KMS-11 (cell line): ENCODE data around the gene ZNF614.
"Not testable (repeated sequence)": the region's sequence is repeated elsewhere in the genome, so short reads cannot be mapped to it uniquely, and the experiment has no call there.

ENCODE experiments used
- H2AFZ ChIP-seq: fragments of 200-600 bp; sonication (generic); 2 replicates; pipeline ENCODE4 v1.6.1; 2016; ENCODE audit warnings: antibody characterized with exemption, mixed run types, low read depth
- H3K27ac ChIP-seq: fragments of 200-600 bp; sonication (generic); 2 replicates; pipeline ENCODE4 v1.6.1; 2016; ENCODE audit warnings: mild to moderate bottlenecking, mixed run types
- H3K27me3 ChIP-seq: fragments of 200-600 bp; sonication (generic); 2 replicates; pipeline ENCODE4 v1.6.1; 2017; ENCODE audit warnings: mild to moderate bottlenecking, low read depth, mixed run types, moderate library complexity; ENCODE audit not compliant: insufficient read depth
- H3K36me3 ChIP-seq: fragments of 200-600 bp; sonication (generic); 2 replicates; pipeline ENCODE4 v1.6.1; 2017; ENCODE audit warnings: mild to moderate bottlenecking, mixed run types; ENCODE audit not compliant: insufficient read depth
- H3K4me1 ChIP-seq: fragments of 200-600 bp; sonication (generic); 2 replicates; pipeline ENCODE4 v1.6.1; 2016; ENCODE audit warnings: mild to moderate bottlenecking, low read depth, mixed run types; ENCODE audit not compliant: poor library complexity, severe bottlenecking
- H3K4me2 ChIP-seq: fragments of 200-600 bp; sonication (generic); 2 replicates; pipeline ENCODE4 v1.7.0; 2016; ENCODE audit warnings: mild to moderate bottlenecking, mixed run types
- H3K4me3 ChIP-seq: fragments of 200-600 bp; sonication (generic); IDR thresholded peaks from 2 replicates; pipeline ENCODE4 v1.6.1; 2017; ENCODE audit warnings: low read depth, low read length, mixed read lengths; ENCODE audit not compliant: insufficient read depth
- H3K79me2 ChIP-seq: fragments of 200-600 bp; sonication (generic); 2 replicates; pipeline ENCODE4 v1.6.1; 2016; ENCODE audit warnings: low read depth, mixed run types; ENCODE audit not compliant: insufficient read depth
- H3K9ac ChIP-seq: fragments of 200-600 bp; sonication (generic); 2 replicates; pipeline ENCODE4 v1.6.1; 2016; ENCODE audit warnings: mild to moderate bottlenecking, mixed run types
- H4K20me1 ChIP-seq: fragments of 200-600 bp; sonication (generic); 2 replicates; pipeline ENCODE4 v1.6.1; 2016; ENCODE audit warnings: mild to moderate bottlenecking, mixed run types; ENCODE audit not compliant: insufficient read depth
- CTCF ChIP-seq: fragments of 200-600 bp; sonication (generic); conservative IDR thresholded peaks from 2 replicates; pipeline ENCODE4 v1.6.1; 2017; ENCODE audit warnings: low read depth, mild to moderate bottlenecking, antibody characterized with exemption, low read length, moderate library complexity, mixed read lengths

ZNF614 gene

GRCh38 chr19:52065399-52065798 lies 37.2 kb upstream of the ZNF614 start:
- no peak overlapping the region for H3K27ac ChIP-seq
- H2AFZ ChIP-seq: no peak overlapping the region
- H3K4me1 ChIP-seq: no peaks in the 10 kb centered on the region
- no peaks in the 10 kb centered on the region for H3K79me2 ChIP-seq
- H3K4me2 ChIP-seq: no peak overlapping the region
- H3K9ac ChIP-seq: no peak overlapping the region
- no peak for TF ChIP-seq CTCF
- no peak overlapping the region for H3K4me3 ChIP-seq
- no peaks in the 10 kb centered on the region for H3K27me3 ChIP-seq
- peaks cover 11% of the 10 kb centered on the region; the same call in 1 of the 2 replicates for H3K36me3 ChIP-seq
- H4K20me1 ChIP-seq: no peaks in the 10 kb centered on the region

- H3K79me2 ChIP-seq, H3K4me3 ChIP-seq, H4K20me1 ChIP-seq, H3K27me3 ChIP-seq, H3K9ac ChIP-seq, H3K27ac ChIP-seq, H3K4me2 ChIP-seq, H3K36me3 ChIP-seq, H2AFZ ChIP-seq, H3K4me1 ChIP-seq: not testable (repeated sequence)
Observed at GRCh38 chr19:52056480-52056879, 28.3 kb upstream of the ZNF614 start.

GRCh38 chr19:52051736-52052135 lies 23.6 kb upstream of the ZNF614 start:
- H3K4me3 ChIP-seq, H3K36me3 ChIP-seq, H3K27me3 ChIP-seq, H3K4me1 ChIP-seq, H3K4me2 ChIP-seq, H3K9ac ChIP-seq, H2AFZ ChIP-seq, H3K27ac ChIP-seq, H3K79me2 ChIP-seq, H4K20me1 ChIP-seq: not testable (repeated sequence)

- H2AFZ ChIP-seq: no peak within 1 kb of the TSS
- H3K4me1 ChIP-seq: no peaks in the 10 kb centered on the region
- no peak within 1 kb of the TSS for H3K4me3 ChIP-seq
- no peaks in the 10 kb centered on the region for H3K36me3 ChIP-seq
- H3K9ac ChIP-seq: no peak within 1 kb of the TSS
- no peak for TF ChIP-seq CTCF
- H3K27me3 ChIP-seq: no peaks in the 10 kb centered on the region
- H3K79me2 ChIP-seq: no peaks in the 10 kb centered on the region
- no peak within 1 kb of the TSS for H3K4me2 ChIP-seq
- H3K27ac ChIP-seq: no peak within 1 kb of the TSS
- no peaks in the 10 kb centered on the region for H4K20me1 ChIP-seq
Observed at GRCh38 chr19:52048555-52049501, 20.6 kb upstream of the ZNF614 start, which contains the start of gene ZNF432. ZNF432 (minus strand) TSS chr19:52048838; CDS start chr19:52046868, 1,970 bp downstream.

GRCh38 chr19:52039169-52039568 lies 11.0 kb upstream of the ZNF614 start:
- Histone ChIP-seq H3K27me3 (no peaks in the 10 kb centered on the region), H3K9ac (no peak overlapping the region), H3K36me3 (peaks cover 14% of the 10 kb centered on the region; the same call in 1 of the 2 replicates), H3K4me2 (no peak overlapping the region), H2AFZ (no peak overlapping the region), H3K4me1 (no peaks in the 10 kb centered on the region), H4K20me1 (no peaks in the 10 kb centered on the region), H3K27ac (no peak overlapping the region), H3K4me3 (no peak overlapping the region), H3K79me2 (no peaks in the 10 kb centered on the region)
- TF ChIP-seq CTCF: no peak
